Tibial nerve (tissue), 4 donors: Measurements from ENCODE around the gene GNAI3. TPM values are rescaled to one million over a fixed set of nuclear protein-coding genes. Genes with fewer than 3 reads are reported as not detected.

ENCODE experiments used
- DNase-seq, 2 donors: peaks; one replicate each; pipeline ENCODE4 v3.0.0-alpha.2; 2019; ENCODE audit warnings: low spot score in 2 of 2
- H3K27ac ChIP-seq, 4 donors: fragments of 200-600 bp; sonication (generic) in 3 of 4; one replicate each; pipeline ENCODE4 v1.5.1; 2017 to 2019; ENCODE audit warnings: mild to moderate bottlenecking in 1 of 4
- H3K27me3 ChIP-seq, 2 donors: fragments of 200-600 bp; sonication (generic) in 1 of 2; one replicate each; pipeline versions ENCODE4 v1.5.1 to v1.6.0; 2017 to 2019
- H3K36me3 ChIP-seq, 3 donors: fragments of 200-600 bp; sonication (generic); one replicate each; pipeline ENCODE4 v1.5.1; 2018 to 2019
- H3K4me1 ChIP-seq, 4 donors: fragments of 200-600 bp; sonication (generic) in 3 of 4; one replicate each; pipeline ENCODE4 v1.5.1; 2017 to 2019
- H3K4me3 ChIP-seq, 4 donors: fragments of 200-600 bp; sonication (generic) in 3 of 4; one replicate each; pipeline ENCODE4 v1.5.1; 2017 to 2019; ENCODE audit warnings: mild to moderate bottlenecking in 1 of 4, moderate library complexity in 1 of 4
- H3K9me3 ChIP-seq, 4 donors: fragments of 200-600 bp; sonication (generic) in 3 of 4; one replicate each; pipeline ENCODE4 v1.5.1; 2017 to 2019
- EP300 ChIP-seq, 2 donors: sonication (generic); formaldehyde crosslinking; IDR thresholded peaks; one replicate each; pipeline ENCODE4 v1.6.1; 2017; ENCODE audit warnings: antibody characterized with exemption in 2 of 2, mild to moderate bottlenecking in 1 of 2
- POLR2A ChIP-seq, 2 donors: fragments of 450-650 bp; IDR thresholded peaks; one replicate each; pipeline ENCODE4 v1.6.1; 2017; ENCODE audit warnings: antibody characterized with exemption in 2 of 2, mild to moderate bottlenecking in 2 of 2, moderate library complexity in 2 of 2
- WGBS, 2 donors: methylation state at CpG; one replicate each; pipeline ENCODE4 v1.1.5; 2018; 5-methylcytosine and 5-hydroxymethylcytosine counted together
- total RNA-seq, 4 donors: library from RNA; depleted of rRNA; stranded (reverse); fragments of >200 nt; gene quantifications; one replicate each; pipeline ENCODE4 v1.1.0, GENCODE V29; 2016
- TF ChIP-seq, protein P1 (sequence below), 5 experiments: fragments of 200-600 bp in 3 of 5; fragments of 450-650 bp in 2 of 5; sonication (generic) in 3 of 5; IDR thresholded peaks; one replicate each; pipeline ENCODE4 v1.5.1; 2016 to 2019; ENCODE audit warnings: antibody characterized with exemption in 5 of 5, mild to moderate bottlenecking in 3 of 5, moderate library complexity in 2 of 5

The GNAI3 gene
- total RNA-seq, 4 donors from 2014 or later, result 4.0 to 6.3 (median 5.1) TPM

GRCh38 chr1:109566982-109567381, 18.6 kb downstream of the GNAI3 start:
- Histone ChIP-seq H3K27ac (no peak overlapping the region), H3K4me1 (peaks cover 3 to 79% (median 18%) of the 10 kb centered on the region in 4 donors), H3K27me3 (no peaks in the 10 kb centered on the region), H3K9me3 (no peaks in the 10 kb centered on the region), H3K36me3 (no peaks in the 10 kb centered on the region), H3K4me3 (no peak overlapping the region)
- 64 to 72% methylated on average over 1 of the region's 1 CpG for WGBS, 2 donors
- TF ChIP-seq, protein P1, sequence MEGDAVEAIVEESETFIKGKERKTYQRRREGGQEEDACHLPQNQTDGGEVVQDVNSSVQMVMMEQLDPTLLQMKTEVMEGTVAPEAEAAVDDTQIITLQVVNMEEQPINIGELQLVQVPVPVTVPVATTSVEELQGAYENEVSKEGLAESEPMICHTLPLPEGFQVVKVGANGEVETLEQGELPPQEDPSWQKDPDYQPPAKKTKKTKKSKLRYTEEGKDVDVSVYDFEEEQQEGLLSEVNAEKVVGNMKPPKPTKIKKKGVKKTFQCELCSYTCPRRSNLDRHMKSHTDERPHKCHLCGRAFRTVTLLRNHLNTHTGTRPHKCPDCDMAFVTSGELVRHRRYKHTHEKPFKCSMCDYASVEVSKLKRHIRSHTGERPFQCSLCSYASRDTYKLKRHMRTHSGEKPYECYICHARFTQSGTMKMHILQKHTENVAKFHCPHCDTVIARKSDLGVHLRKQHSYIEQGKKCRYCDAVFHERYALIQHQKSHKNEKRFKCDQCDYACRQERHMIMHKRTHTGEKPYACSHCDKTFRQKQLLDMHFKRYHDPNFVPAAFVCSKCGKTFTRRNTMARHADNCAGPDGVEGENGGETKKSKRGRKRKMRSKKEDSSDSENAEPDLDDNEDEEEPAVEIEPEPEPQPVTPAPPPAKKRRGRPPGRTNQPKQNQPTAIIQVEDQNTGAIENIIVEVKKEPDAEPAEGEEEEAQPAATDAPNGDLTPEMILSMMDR (IDR thresholded peaks at IDR 0.05), result no peak
- TF ChIP-seq EP300 (IDR thresholded peaks at IDR 0.05) (no peak), POLR2A (IDR thresholded peaks at IDR 0.05) (no peak)
- no peak for DNase-seq

DNA sequence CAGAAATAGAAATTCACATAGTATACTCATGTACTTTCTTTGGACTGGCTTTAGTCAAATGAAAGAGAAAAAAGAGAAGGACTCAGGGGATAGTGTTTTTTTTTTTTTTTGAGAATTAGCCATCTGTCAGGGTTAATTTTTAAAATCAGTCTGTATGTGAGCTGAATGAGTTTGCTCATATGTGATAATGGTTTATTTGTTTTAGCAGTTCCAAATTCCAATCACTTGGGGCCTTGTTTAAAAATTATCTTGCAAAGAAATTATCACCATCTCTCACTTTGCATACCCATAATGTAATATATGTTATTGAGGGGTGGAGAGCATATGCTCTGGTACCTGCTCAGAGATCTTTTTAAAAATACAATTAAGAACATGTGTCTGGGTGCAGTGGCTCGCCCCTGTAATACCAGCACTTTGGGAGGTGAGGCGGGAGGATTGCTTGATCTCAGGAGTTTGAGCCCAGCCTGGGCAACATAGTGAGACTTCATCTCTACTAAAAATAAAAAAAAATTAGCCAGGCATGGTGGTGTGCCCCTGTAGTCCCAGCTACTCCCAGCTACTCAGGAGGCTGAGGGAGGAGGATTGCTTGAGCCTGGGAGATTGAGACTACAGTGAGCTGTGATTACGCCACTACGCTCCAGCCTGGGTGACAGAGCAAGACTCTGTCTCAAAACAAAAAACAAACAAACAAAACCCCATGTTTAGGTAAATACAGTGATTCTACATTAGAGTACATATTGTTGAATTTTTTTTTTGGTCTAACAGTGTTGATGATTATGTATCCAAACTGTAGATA, 19.7 kb downstream of the GNAI3 start:
- Histone ChIP-seq H3K27ac (no peak overlapping the region), H3K36me3 (no peaks in the 10 kb centered on the region), H3K27me3 (no peaks in the 10 kb centered on the region), H3K4me3 (no peak overlapping the region), H3K9me3 (no peaks in the 10 kb centered on the region), H3K4me1 (peaks cover 3 to 69% (median 13%) of the 10 kb centered on the region in 4 donors)
- WGBS, 2 donors, result 97% methylated on average over 4 of the region's 4 CpGs
- no peak for DNase-seq
- TF ChIP-seq EP300 (IDR thresholded peaks at IDR 0.05) (no peak), POLR2A (IDR thresholded peaks at IDR 0.05) (no peak)
- TF ChIP-seq, protein P1 (IDR thresholded peaks at IDR 0.05), result no peak

GRCh38 chr1:109569323-109569722, 20.9 kb downstream of the GNAI3 start:
- H3K4me1 ChIP-seq, result peaks cover 3 to 63% (median 12%) of the 10 kb centered on the region in 4 donors
- TF ChIP-seq, protein P1 (IDR thresholded peaks at IDR 0.05), result no peak
- TF ChIP-seq POLR2A (IDR thresholded peaks at IDR 0.05), result no peak
- TF ChIP-seq EP300 (IDR thresholded peaks at IDR 0.05), result no peak
- H3K9me3 ChIP-seq, result no peaks in the 10 kb centered on the region
- WGBS, 2 donors, result 59 to 66% methylated on average over 1 of the region's 1 CpG
- no peak for DNase-seq
- no peak overlapping the region for H3K4me3 ChIP-seq
- no peaks in the 10 kb centered on the region for H3K36me3 ChIP-seq
- no peak overlapping the region for H3K27ac ChIP-seq
- no peaks in the 10 kb centered on the region for H3K27me3 ChIP-seq

- H3K27me3 ChIP-seq, result no peaks in the 10 kb centered on the region
- H3K36me3 ChIP-seq, result peaks cover 0 to 8% (median 0%) of the 10 kb centered on the region in 3 donors
- no peaks in the 10 kb centered on the region for H3K9me3 ChIP-seq
- no peak overlapping the region for H3K27ac ChIP-seq
- TF ChIP-seq POLR2A (IDR thresholded peaks at IDR 0.05) (no peak), EP300 (IDR thresholded peaks at IDR 0.05) (no peak)
- TF ChIP-seq, protein P1 (IDR thresholded peaks at IDR 0.05), result no peak
- no peak for DNase-seq
- WGBS, 2 donors, result 66 to 73% methylated on average over 3 of the region's 3 CpGs
- peaks cover 3 to 52% (median 12%) of the 10 kb centered on the region in 4 donors for H3K4me1 ChIP-seq
- H3K4me3 ChIP-seq, result no peak overlapping the region
Measured at GRCh38 chr1:109570414-109570813, 22.0 kb downstream of the GNAI3 start.

DNA sequence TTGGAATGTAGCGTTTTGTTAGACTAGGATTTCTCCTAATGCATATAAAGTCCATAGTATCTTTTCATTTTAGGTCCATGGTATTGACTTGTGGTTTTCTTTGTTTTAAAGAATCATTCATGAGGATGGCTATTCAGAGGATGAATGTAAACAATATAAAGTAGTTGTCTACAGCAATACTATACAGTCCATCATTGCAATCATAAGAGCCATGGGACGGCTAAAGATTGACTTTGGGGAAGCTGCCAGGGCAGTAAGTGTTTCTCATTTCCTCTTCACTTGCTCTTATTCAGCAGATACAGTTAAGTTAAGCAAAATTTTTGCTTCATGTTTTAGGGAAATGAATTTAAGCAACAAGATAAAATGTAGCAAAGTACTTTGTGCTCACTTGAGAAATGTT, 25.4 kb downstream of the GNAI3 start:
- WGBS, 2 donors, result 55 to 67% methylated on average over 2 of the region's 2 CpGs
- Histone ChIP-seq H3K27ac (no peak overlapping the region), H3K9me3 (no peaks in the 10 kb centered on the region), H3K27me3 (no peaks in the 10 kb centered on the region), H3K36me3 (peaks cover 0 to 28% (median 0%) of the 10 kb centered on the region in 3 donors), H3K4me1 (peaks cover 0 to 23% (median 6%) of the 10 kb centered on the region in 4 donors), H3K4me3 (no peak overlapping the region)
- TF ChIP-seq, protein P1 (IDR thresholded peaks at IDR 0.05), result no peak
- DNase-seq, result no peak
